Mesendoderm (in vitro differentiated cells): ENCODE measurements around the gene CFAP44.

Experiments
- DNase-seq: peaks from one replicate; pipeline ENCODE4 v3.0.0; 2013
- H2AK5ac ChIP-seq: 2 replicates; pipeline ENCODE4 v1.6.1; 2013; ENCODE audit warnings: low read length, inconsistent platforms
- H2BK120ac ChIP-seq: 2 replicates; pipeline ENCODE4 v1.6.1; 2013; ENCODE audit warnings: low read depth, mild to moderate bottlenecking, low read length, moderate library complexity, mixed read lengths
- H2BK15ac ChIP-seq: replicated peaks from 2 replicates; pipeline ENCODE4 v1.6.1; 2013; ENCODE audit warnings: low read depth, mild to moderate bottlenecking, moderate library complexity
- H2BK5ac ChIP-seq: 2 replicates; pipeline ENCODE4 v1.6.1; 2013; ENCODE audit warnings: low read length, inconsistent platforms
- H3K18ac ChIP-seq: 2 replicates; pipeline ENCODE4 v1.6.1; 2013; ENCODE audit warnings: mild to moderate bottlenecking, low read length, mixed read lengths
- H3K23ac ChIP-seq: one replicate; pipeline ENCODE4 v1.6.1; 2013; ENCODE audit warnings: low read length
- H3K27ac ChIP-seq: 2 replicates; pipeline ENCODE4 v1.5.1; 2013; ENCODE audit warnings: low read depth, mild to moderate bottlenecking, inconsistent platforms, low read length, moderate library complexity
- H3K27me3 ChIP-seq: 2 replicates; pipeline ENCODE4 v1.6.1; 2013; ENCODE audit warnings: low read length, control low read depth, mild to moderate bottlenecking, inconsistent platforms; ENCODE audit not compliant: insufficient read depth, poor library complexity
- H3K36me3 ChIP-seq: 2 replicates; pipeline ENCODE4 v1.6.1; 2013; ENCODE audit warnings: low read length, inconsistent platforms; ENCODE audit not compliant: control insufficient read depth, insufficient read depth
- H3K4ac ChIP-seq: one replicate; pipeline ENCODE4 v1.6.1; 2013; ENCODE audit warnings: low read depth, mild to moderate bottlenecking, low read length, moderate library complexity
- H3K4me1 ChIP-seq: 2 replicates; pipeline ENCODE4 v1.6.1; 2013; ENCODE audit warnings: low read depth, low read length, inconsistent platforms; ENCODE audit not compliant: control insufficient read depth
- H3K4me2 ChIP-seq: 2 replicates; pipeline ENCODE4 v1.6.1; 2013; ENCODE audit warnings: low read length
- H3K4me3 ChIP-seq: 2 replicates; pipeline ENCODE4 v1.5.1; 2013; ENCODE audit warnings: mild to moderate bottlenecking, low read length
- H3K56ac ChIP-seq: one replicate; pipeline ENCODE4 v1.6.1; 2013; ENCODE audit warnings: low read length
- H3K79me1 ChIP-seq: 2 replicates; pipeline ENCODE4 v1.6.1; 2013; ENCODE audit warnings: low read length, inconsistent platforms
- H3K79me2 ChIP-seq: 2 replicates; pipeline ENCODE4 v1.6.1; 2013; ENCODE audit warnings: mild to moderate bottlenecking, low read length; ENCODE audit not compliant: control insufficient read depth, insufficient read depth
- H3K9ac ChIP-seq: 2 replicates; pipeline ENCODE4 v1.6.1; 2013; ENCODE audit warnings: low read length, inconsistent platforms
- H4K5ac ChIP-seq: one replicate; pipeline ENCODE4 v1.6.1; 2013; ENCODE audit warnings: low read length
- H4K8ac ChIP-seq: one replicate; pipeline ENCODE4 v1.6.1; 2013; ENCODE audit warnings: low read depth, mild to moderate bottlenecking, control low read depth, low read length, moderate library complexity
- WGBS: extraction: QIAGEN DNeasy Blood & Tissue Kit; methylation state at CpG from one replicate; pipeline ENCODE4 v1.1.7; 2013; ENCODE audit warnings: low lambda C conversion rate, missing lambda C conversion rate; ENCODE audit not compliant: insufficient coverage; ENCODE audit errors: extremely low coverage; 5-methylcytosine and 5-hydroxymethylcytosine counted together

The CFAP44 gene

GRCh38 chr3:113455446-113455845, 14.2 kb upstream of the CFAP44 start:
- no peak for DNase-seq
- no peak overlapping the region for H3K9ac ChIP-seq
- H4K5ac ChIP-seq = no peak overlapping the region
- H2AK5ac ChIP-seq = no peak overlapping the region
- H3K4me2 ChIP-seq = no peak overlapping the region
- no peaks in the 10 kb centered on the region for H3K4me1 ChIP-seq
- H2BK5ac ChIP-seq = no peak overlapping the region
- H3K36me3 ChIP-seq = no peaks in the 10 kb centered on the region
- H3K27me3 ChIP-seq = no peaks in the 10 kb centered on the region
- no peak overlapping the region for H2BK120ac ChIP-seq
- H3K27ac ChIP-seq = no peak overlapping the region
- H3K79me2 ChIP-seq = no peaks in the 10 kb centered on the region
- no peak overlapping the region for H3K56ac ChIP-seq
- no peak overlapping the region for H3K23ac ChIP-seq
- H3K4me3 ChIP-seq = no peak overlapping the region
- H3K4ac ChIP-seq = no peak overlapping the region
- H3K18ac ChIP-seq = no peak overlapping the region
- no peaks in the 10 kb centered on the region for H3K79me1 ChIP-seq
- no peak overlapping the region for H2BK15ac ChIP-seq
- no peak overlapping the region for H4K8ac ChIP-seq

- DNase-seq = peak; percentile 7
- H3K36me3 ChIP-seq = no peaks in the 10 kb centered on the region
- H3K79me2 ChIP-seq = no peaks in the 10 kb centered on the region
- no peaks in the 10 kb centered on the region for H3K27me3 ChIP-seq
- H2BK15ac ChIP-seq = no peak overlapping the region
- no peak overlapping the region for H3K4me2 ChIP-seq
- no peak overlapping the region for H2BK120ac ChIP-seq
- no peak overlapping the region for H3K18ac ChIP-seq
- H4K5ac ChIP-seq = no peak overlapping the region
- H2AK5ac ChIP-seq = no peak overlapping the region
- no peak overlapping the region for H3K9ac ChIP-seq
- no peaks in the 10 kb centered on the region for H3K79me1 ChIP-seq
- no peak overlapping the region for H3K23ac ChIP-seq
- H3K4me3 ChIP-seq = no peak overlapping the region
- no peaks in the 10 kb centered on the region for H3K4me1 ChIP-seq
- no peak overlapping the region for H3K27ac ChIP-seq
- no peak overlapping the region for H3K4ac ChIP-seq
- H2BK5ac ChIP-seq = no peak overlapping the region
- no CpG with 5 or more reads among the region's 3 CpGs for WGBS
- no peak overlapping the region for H4K8ac ChIP-seq
- no peak overlapping the region for H3K56ac ChIP-seq
Measured at GRCh38 chr3:113454630-113455029, 13.3 kb upstream of the CFAP44 start.

GRCh38 chr3:113454057-113454456, 12.8 kb upstream of the CFAP44 start:
- Histone ChIP-seq H3K9ac (no peak overlapping the region), H4K5ac (no peak overlapping the region), H3K4me3 (no peak overlapping the region), H3K56ac (no peak overlapping the region), H3K4me2 (no peak overlapping the region), H3K4me1 (no peaks in the 10 kb centered on the region), H3K79me1 (no peaks in the 10 kb centered on the region), H3K18ac (no peak overlapping the region), H2AK5ac (no peak overlapping the region), H3K4ac (no peak overlapping the region), H3K23ac (no peak overlapping the region), H2BK15ac (no peak overlapping the region), H3K27ac (no peak overlapping the region), H3K36me3 (no peaks in the 10 kb centered on the region), H3K79me2 (no peaks in the 10 kb centered on the region), H3K27me3 (no peaks in the 10 kb centered on the region), H4K8ac (no peak overlapping the region), H2BK5ac (no peak overlapping the region), H2BK120ac (no peak overlapping the region)
- no peak for DNase-seq
- WGBS = no CpG with 5 or more reads among the region's 6 CpGs

- Histone ChIP-seq H3K27ac (no peak overlapping the region), H3K27me3 (no peaks in the 10 kb centered on the region), H3K9ac (no peak overlapping the region), H3K4me1 (no peaks in the 10 kb centered on the region), H2BK120ac (no peak overlapping the region), H3K23ac (no peak overlapping the region), H4K5ac (no peak overlapping the region), H4K8ac (no peak overlapping the region), H3K4ac (no peak overlapping the region), H2BK5ac (no peak overlapping the region), H2AK5ac (no peak overlapping the region), H3K18ac (no peak overlapping the region), H3K79me2 (no peaks in the 10 kb centered on the region), H3K79me1 (no peaks in the 10 kb centered on the region), H3K4me3 (no peak overlapping the region), H2BK15ac (no peak overlapping the region), H3K36me3 (no peaks in the 10 kb centered on the region), H3K56ac (no peak overlapping the region), H3K4me2 (no peak overlapping the region)
- DNase-seq = no peak
- WGBS = no CpG with 5 or more reads among the region's 1 CpG
Measured at GRCh38 chr3:113450911-113451310, 9.6 kb upstream of the CFAP44 start.

GRCh38 chr3:113439606-113440005, 1.7 kb downstream of the CFAP44 start:
- Histone ChIP-seq H3K4ac (no peak overlapping the region), H2BK120ac (no peak overlapping the region), H3K36me3 (no peaks in the 10 kb centered on the region), H3K79me2 (no peaks in the 10 kb centered on the region), H4K8ac (no peak overlapping the region), H3K4me1 (no peaks in the 10 kb centered on the region), H3K4me3 (no peak overlapping the region), H4K5ac (no peak overlapping the region), H3K9ac (no peak overlapping the region), H3K27ac (no peak overlapping the region), H3K4me2 (no peak overlapping the region), H3K18ac (no peak overlapping the region), H2AK5ac (no peak overlapping the region), H2BK5ac (no peak overlapping the region), H3K27me3 (no peaks in the 10 kb centered on the region), H3K56ac (no peak overlapping the region), H3K79me1 (no peaks in the 10 kb centered on the region), H2BK15ac (no peak overlapping the region), H3K23ac (no peak overlapping the region)
- no CpG with 5 or more reads among the region's 3 CpGs for WGBS
- no peak for DNase-seq

GRCh38 chr3:113438224-113438623, 3.1 kb downstream of the CFAP44 start:
- Histone ChIP-seq H3K79me1 (no peaks in the 10 kb centered on the region), H3K79me2 (no peaks in the 10 kb centered on the region), H2AK5ac (no peak overlapping the region)

More at GRCh38 chr3:113438224-113438623, 3.1 kb downstream of the CFAP44 start:
- Histone ChIP-seq H2BK15ac (no peak overlapping the region), H4K8ac (no peak overlapping the region), H3K23ac (no peak overlapping the region), H3K4me3 (no peak overlapping the region), H3K4me2 (no peak overlapping the region), H3K27ac (no peak overlapping the region), H2BK120ac (no peak overlapping the region), H3K27me3 (no peaks in the 10 kb centered on the region), H3K4ac (no peak overlapping the region), H3K36me3 (no peaks in the 10 kb centered on the region), H4K5ac (no peak overlapping the region), H3K4me1 (no peaks in the 10 kb centered on the region), H2BK5ac (no peak overlapping the region), H3K56ac (no peak overlapping the region), H3K9ac (no peak overlapping the region), H3K18ac (no peak overlapping the region)
- DNase-seq = no peak
